ENCODE measurements around the gene PHTF2.
A peak's percentile ranks its signal among the peaks of the same experiment; 100 is the strongest.

Gene PHTF2

GRCh38 chr7:77791336-77791735 is 7.2 kb upstream of the PHTF2 start:
- H3K27ac ChIP-seq: no peak overlapping the region

GRCh38 chr7:77791956-77792355 is 6.6 kb upstream of the PHTF2 start:
- Histone ChIP-seq H3K4me3 (no peak overlapping the region), H3K27ac (no peak overlapping the region)

More at GRCh38 chr7:77791336-77791735, 7.2 kb upstream of the PHTF2 start:
- H3K4me3 ChIP-seq: no peak overlapping the region

GRCh38 chr7:77794000-77794399 is 4.6 kb upstream of the PHTF2 start:
- H3K27ac ChIP-seq: no peak overlapping the region

GRCh38 chr7:77796109-77796508 is 2.5 kb upstream of the PHTF2 start:
- Histone ChIP-seq H3K4me3 (no peak overlapping the region), H3K27ac (no peak overlapping the region)

More at GRCh38 chr7:77794000-77794399, 4.6 kb upstream of the PHTF2 start:
- no peak overlapping the region for H3K4me3 ChIP-seq

- Histone ChIP-seq H3K27ac (peak overlapping the region in 4 of 21 experiments; percentile 47 to 95 (median 88)), H3K4me3 (peak overlapping the region in 6 of 7 experiments; percentile 66 to 98 (median 94))
These were observed 1.6 kb upstream of the PHTF2 start for GRCh38 chr7:77796960-77797359.

- H3K27ac ChIP-seq: peak overlapping the region; percentile 22 to 95 (median 89)
These were observed 709 bp upstream of the PHTF2 start for GRCh38 chr7:77797734-77798393.

GRCh38 chr7:77799078-77799964 is 748 bp downstream of the PHTF2 start:
- Histone ChIP-seq H3K27ac (peak overlapping the region; percentile 71 to 95 (median 90)), H3K4me3 (peak overlapping the region; percentile 66 to 98 (median 93))

More at GRCh38 chr7:77797734-77798393, 709 bp upstream of the PHTF2 start:
- H3K4me3 ChIP-seq: peak overlapping the region; percentile 66 to 98 (median 93)

- peak overlapping the region in 8 of 21 experiments; percentile 12 to 95 (median 88) for H3K27ac ChIP-seq
- peak overlapping the region in 5 of 7 experiments; percentile 80 to 97 (median 93) for H3K4me3 ChIP-seq
These were observed 1.6 kb downstream of the PHTF2 start for GRCh38 chr7:77800158-77800557.

GRCh38 chr7:77800730-77801129 is 2.2 kb downstream of the PHTF2 start:
- Histone ChIP-seq H3K4me3 (no peak overlapping the region), H3K27ac (peak overlapping the region in 6 of 21 experiments; percentile 39 to 95 (median 80))

- H3K4me3 ChIP-seq: no peak overlapping the region
- H3K27ac ChIP-seq: peak overlapping the region in 9 of 21 experiments; percentile 12 to 92 (median 43)
These were observed 4.2 kb downstream of the PHTF2 start for GRCh38 chr7:77802557-77803405.

GRCh38 chr7:77806425-77806824 is 7.9 kb downstream of the PHTF2 start:
- Histone ChIP-seq H3K4me3 (no peak overlapping the region), H3K27ac (no peak overlapping the region)

- H3K4me3 ChIP-seq: no peak overlapping the region
- no peak overlapping the region for H3K27ac ChIP-seq
These were observed 9.9 kb downstream of the PHTF2 start for GRCh38 chr7:77808517-77808916.

- no peak overlapping the region for H3K27ac ChIP-seq
These were observed 13.1 kb downstream of the PHTF2 start for GRCh38 chr7:77811516-77812289.

GRCh38 chr7:77812290-77812685 is 13.7 kb downstream of the PHTF2 start:
- Histone ChIP-seq H3K27ac (no peak overlapping the region), H3K4me3 (no peak overlapping the region)

More at GRCh38 chr7:77811516-77812289, 13.1 kb downstream of the PHTF2 start:
- H3K4me3 ChIP-seq: no peak overlapping the region

GRCh38 chr7:77813180-77813579 is 14.6 kb downstream of the PHTF2 start:
- no peak overlapping the region for H3K27ac ChIP-seq
- H3K4me3 ChIP-seq: no peak overlapping the region

- H3K27ac ChIP-seq: no peak overlapping the region
- no peak overlapping the region for H3K4me3 ChIP-seq
These were observed 20.4 kb downstream of the PHTF2 start for GRCh38 chr7:77819021-77819420.

GRCh38 chr7:77820967-77821366 is 22.4 kb downstream of the PHTF2 start:
- no peak overlapping the region for H3K4me3 ChIP-seq
- H3K27ac ChIP-seq: no peak overlapping the region

- no peak overlapping the region for H3K27ac ChIP-seq
- no peak overlapping the region for H3K4me3 ChIP-seq
These were observed 23.7 kb downstream of the PHTF2 start for GRCh38 chr7:77822269-77822668.

- peak overlapping the region in 1 of 21 experiments; percentile 8 for H3K27ac ChIP-seq
- no peak overlapping the region for H3K4me3 ChIP-seq
These were observed 25.2 kb downstream of the PHTF2 start for GRCh38 chr7:77823787-77824186.
